Skeletal muscle satellite cell (primary cell): ENCODE results near the gene RBBP5.

Experiments used
- H3K27me3 ChIP-seq: 2 replicates; pipeline ENCODE4 v1.7.0; 2013; ENCODE audit warnings: low read length; ENCODE audit not compliant: control insufficient read depth, insufficient read depth
- H3K36me3 ChIP-seq: 2 replicates; pipeline ENCODE4 v1.7.0; 2013; ENCODE audit warnings: mild to moderate bottlenecking, control low read depth, low read length; ENCODE audit not compliant: insufficient read depth
- H3K4me1 ChIP-seq: 2 replicates; pipeline ENCODE4 v1.7.0; 2013; ENCODE audit warnings: low read length; ENCODE audit not compliant: control insufficient read depth, insufficient read depth
- H3K4me2 ChIP-seq: 2 replicates; pipeline ENCODE4 v1.7.0; 2013; ENCODE audit warnings: mild to moderate bottlenecking, low read length
- H3K4me3 ChIP-seq: 2 replicates; pipeline ENCODE4 v1.7.0; 2013; ENCODE audit warnings: low read length
- H3K9ac ChIP-seq: 2 replicates; pipeline ENCODE4 v1.7.0; 2013; ENCODE audit warnings: mild to moderate bottlenecking, low read depth, low read length, moderate library complexity
- H3K9me3 ChIP-seq: replicated peaks from 2 replicates; pipeline ENCODE4 v1.7.0; 2013; ENCODE audit warnings: mild to moderate bottlenecking, control low read depth, low read length

RBBP5 gene

GRCh38 chr1:205091043-205091740, 30.6 kb downstream of the RBBP5 start:
- Histone ChIP-seq H3K27me3 (no peaks in the 10 kb centered on the region), H3K36me3 (peaks cover 44% of the 10 kb centered on the region)

GRCh38 chr1:205088341-205088740, 33.4 kb downstream of the RBBP5 start:
- H3K9ac ChIP-seq = no peak overlapping the region
- no peaks in the 10 kb centered on the region for H3K27me3 ChIP-seq
- H3K4me3 ChIP-seq = no peak overlapping the region
- no peak overlapping the region for H3K4me2 ChIP-seq
- H3K9me3 ChIP-seq = no peaks in the 10 kb centered on the region
- peaks cover 47% of the 10 kb centered on the region for H3K36me3 ChIP-seq
- no peaks in the 10 kb centered on the region for H3K4me1 ChIP-seq

More at GRCh38 chr1:205091043-205091740, 30.6 kb downstream of the RBBP5 start:
- Histone ChIP-seq H3K4me1 (no peaks in the 10 kb centered on the region), H3K9me3 (no peaks in the 10 kb centered on the region), H3K9ac (no peak overlapping the region), H3K4me2 (no peak overlapping the region), H3K4me3 (no peak overlapping the region)

GRCh38 chr1:205084360-205084759, 37.4 kb downstream of the RBBP5 start, which contains the start of gene TMEM81:
TMEM81 (minus strand) TSS chr1:205084460; CDS start chr1:205084320, 140 bp downstream.
- Histone ChIP-seq H3K4me2 (no peak within 1 kb of the TSS), H3K9me3 (no peaks in the 10 kb centered on the region), H3K4me3 (no peak within 1 kb of the TSS), H3K4me1 (no peaks in the 10 kb centered on the region), H3K36me3 (peaks cover 38% of the 10 kb centered on the region), H3K27me3 (no peaks in the 10 kb centered on the region), H3K9ac (no peak within 1 kb of the TSS)

- Histone ChIP-seq H3K9ac (no peak overlapping the region), H3K36me3 (peaks cover 22% of the 10 kb centered on the region), H3K27me3 (no peaks in the 10 kb centered on the region), H3K4me1 (no peaks in the 10 kb centered on the region), H3K9me3 (no peaks in the 10 kb centered on the region), H3K4me3 (no peak overlapping the region), H3K4me2 (no peak overlapping the region)
Measured at GRCh38 chr1:205082431-205082830, 39.3 kb downstream of the RBBP5 start.

- no peak overlapping the region for H3K4me2 ChIP-seq
- no peak overlapping the region for H3K4me3 ChIP-seq
- no peaks in the 10 kb centered on the region for H3K4me1 ChIP-seq
- no peaks in the 10 kb centered on the region for H3K27me3 ChIP-seq
- H3K9me3 ChIP-seq = no peaks in the 10 kb centered on the region
- H3K9ac ChIP-seq = no peak overlapping the region
- H3K36me3 ChIP-seq = no peaks in the 10 kb centered on the region
Measured at GRCh38 chr1:205077934-205078311, 43.9 kb downstream of the RBBP5 start.

GRCh38 chr1:205077158-205077933, 44.4 kb downstream of the RBBP5 start:
- Histone ChIP-seq H3K9ac (no peak overlapping the region), H3K36me3 (no peaks in the 10 kb centered on the region), H3K4me1 (no peaks in the 10 kb centered on the region), H3K27me3 (no peaks in the 10 kb centered on the region), H3K9me3 (no peaks in the 10 kb centered on the region), H3K4me2 (no peak overlapping the region), H3K4me3 (no peak overlapping the region)

- Histone ChIP-seq H3K4me3 (no peak overlapping the region), H3K4me2 (no peak overlapping the region), H3K9me3 (no peaks in the 10 kb centered on the region), H3K36me3 (no peaks in the 10 kb centered on the region), H3K9ac (no peak overlapping the region), H3K27me3 (no peaks in the 10 kb centered on the region), H3K4me1 (no peaks in the 10 kb centered on the region)
Measured at GRCh38 chr1:205076245-205076761, 45.5 kb downstream of the RBBP5 start.

GRCh38 chr1:205075642-205076155, 46.1 kb downstream of the RBBP5 start:
- Histone ChIP-seq H3K4me1 (no peaks in the 10 kb centered on the region), H3K4me2 (no peak overlapping the region), H3K9ac (no peak overlapping the region), H3K36me3 (no peaks in the 10 kb centered on the region), H3K27me3 (no peaks in the 10 kb centered on the region), H3K9me3 (no peaks in the 10 kb centered on the region), H3K4me3 (no peak overlapping the region)

GRCh38 chr1:205074513-205074912, 47.3 kb downstream of the RBBP5 start:
- Histone ChIP-seq H3K27me3 (no peaks in the 10 kb centered on the region), H3K4me2 (no peak overlapping the region), H3K4me1 (no peaks in the 10 kb centered on the region), H3K9me3 (no peaks in the 10 kb centered on the region), H3K36me3 (no peaks in the 10 kb centered on the region), H3K9ac (no peak overlapping the region), H3K4me3 (no peak overlapping the region)

GRCh38 chr1:205074084-205074483, 47.7 kb downstream of the RBBP5 start:
- no peaks in the 10 kb centered on the region for H3K4me1 ChIP-seq
- H3K4me3 ChIP-seq = no peak overlapping the region
- H3K27me3 ChIP-seq = peaks cover 3% of the 10 kb centered on the region
- no peaks in the 10 kb centered on the region for H3K9me3 ChIP-seq
- no peaks in the 10 kb centered on the region for H3K36me3 ChIP-seq
- no peak overlapping the region for H3K9ac ChIP-seq
- H3K4me2 ChIP-seq = no peak overlapping the region

- Histone ChIP-seq H3K4me2 (no peak overlapping the region), H3K9ac (no peak overlapping the region), H3K4me3 (no peak overlapping the region), H3K36me3 (no peaks in the 10 kb centered on the region), H3K4me1 (no peaks in the 10 kb centered on the region), H3K9me3 (no peaks in the 10 kb centered on the region), H3K27me3 (peaks cover 3% of the 10 kb centered on the region)
Measured at GRCh38 chr1:205073511-205073910, 48.3 kb downstream of the RBBP5 start.
